Endothelial cell of umbilical vein (primary cell): ENCODE results near the gene SEZ6L2. TPM values are rescaled to one million over a fixed set of nuclear protein-coding genes. Genes with fewer than 3 reads are reported as not detected.

Experiments used
- BruUV-seq: library from RNA; stranded (reverse); fragments of 400-500 nt; replicated peaks from 2 replicates; lab custom pipeline; 2021; lab: Mats Ljungman, UMichigan
- CTCF ChIA-PET: fragments of 300-600, 350-600 bp; sonication (Branson Sonifier 250); formaldehyde crosslinking; loops from one replicate; lab custom pipeline; 2021; ENCODE audit warnings: antibody characterized with exemption, inconsistent platforms; lab: Charles Lee
- POLR2A ChIA-PET: fragments of 300-600, 350-600 bp; sonication (Branson Sonifier 250); formaldehyde crosslinking; loops from one replicate; lab custom pipeline; 2021; ENCODE audit warnings: antibody characterized with exemption, inconsistent platforms; lab: Charles Lee
- DNase-seq: peaks from one replicate; pipeline ENCODE4 v3.0.0-alpha.2; 2011; ENCODE audit warnings: low read depth, low spot score
- FAIRE-seq: peaks from 2 replicates; lab custom pipeline; 2011; peaks lifted over from hg19 to GRCh38; lab: Jason Lieb, UNC
- H2AFZ ChIP-seq: 2 replicates; pipeline ENCODE4 v1.6.0; 2012; ENCODE audit warnings: low read depth, low read length, control low read depth, inconsistent platforms
- H3K27ac ChIP-seq: 2 replicates; pipeline ENCODE4 v1.5.1; 2011; ENCODE audit warnings: low read depth, mild to moderate bottlenecking, control low read depth, low read length, moderate library complexity; ENCODE audit not compliant: insufficient read depth
- H3K27me3 ChIP-seq, 2 experiments: 2 replicates each; pipeline versions ENCODE4 v1.6.0 to v1.6.1; 2011; ENCODE audit warnings: low read length in 2 of 2, mixed read lengths in 1 of 2; ENCODE audit not compliant: control insufficient read depth in 2 of 2, insufficient read depth in 2 of 2
- H3K36me3 ChIP-seq, 2 experiments: 2 replicates in 1 of 2; 3 replicates in 1 of 2; pipeline ENCODE4 v1.5.1; 2011; ENCODE audit warnings: low read length in 2 of 2, mild to moderate bottlenecking in 1 of 2, moderate library complexity in 1 of 2; ENCODE audit not compliant: control insufficient read depth in 2 of 2, insufficient read depth in 2 of 2; ENCODE audit errors: extremely low read depth in 1 of 2
- H3K4me1 ChIP-seq: 3 replicates; pipeline ENCODE4 v1.5.1; 2011; ENCODE audit warnings: mild to moderate bottlenecking, low read length; ENCODE audit not compliant: control insufficient read depth, insufficient read depth; ENCODE audit errors: extremely low read depth
- H3K4me2 ChIP-seq: 2 replicates; pipeline ENCODE4 v1.6.1; 2011; ENCODE audit warnings: low read length, control low read depth, mixed read lengths; ENCODE audit not compliant: insufficient read depth
- H3K4me3 ChIP-seq, 3 experiments: fragments of 200-600 bp in 1 of 3; sonication (generic), shearing (Covaris generic) in 1 of 3; replicated peaks in 1 of 3; 2 replicates each; pipeline ENCODE4 v1.5.1; 2011 to 2016; ENCODE audit warnings: control low read depth in 3 of 3, low read length in 3 of 3, mild to moderate bottlenecking in 2 of 3, inconsistent platforms in 1 of 3, low read depth in 1 of 3, moderate library complexity in 1 of 3; ENCODE audit not compliant: insufficient read depth in 1 of 3
- H3K79me2 ChIP-seq: 2 replicates; pipeline ENCODE4 v1.6.0; 2012; ENCODE audit warnings: low read length, inconsistent platforms; ENCODE audit not compliant: control insufficient read depth, insufficient read depth
- H3K9ac ChIP-seq: replicated peaks from 2 replicates; pipeline ENCODE3; 2011; ENCODE audit warnings: low read length, control low read depth; ENCODE audit not compliant: insufficient read depth; ENCODE audit errors: extremely low read depth
- H3K9me1 ChIP-seq: replicated peaks from 3 replicates; pipeline ENCODE4 v1.6.0; 2011; ENCODE audit warnings: mild to moderate bottlenecking, low read length; ENCODE audit not compliant: control insufficient read depth, insufficient read depth; ENCODE audit errors: extremely low read depth
- H3K9me3 ChIP-seq: replicated peaks from 2 replicates; pipeline ENCODE4 v1.5.1; 2012; ENCODE audit warnings: low read length, inconsistent platforms; ENCODE audit not compliant: control insufficient read depth, insufficient read depth
- H4K20me1 ChIP-seq: replicated peaks from 2 replicates; pipeline ENCODE3; 2011; ENCODE audit warnings: mild to moderate bottlenecking, low read length; ENCODE audit not compliant: control insufficient read depth, insufficient read depth; ENCODE audit errors: extremely low read depth
- FOS ChIP-seq: IDR thresholded peaks from 2 replicates; pipeline ENCODE4 v1.6.1; 2011; ENCODE audit warnings: mild to moderate bottlenecking, low read length, moderate library complexity, borderline replicate concordance; ENCODE audit not compliant: insufficient read depth
- POLR2A ChIP-seq: IDR thresholded peaks from 2 replicates; pipeline ENCODE4 v1.6.1; 2012; ENCODE audit warnings: low read depth, mild to moderate bottlenecking, control low read depth, low read length
- POLR2AphosphoS5 ChIP-seq: IDR thresholded peaks from 2 replicates; pipeline ENCODE4 v1.6.1; 2012; ENCODE audit warnings: low read depth, mild to moderate bottlenecking, control low read depth, low read length, moderate library complexity; ENCODE audit not compliant: insufficient read depth
- dilution Hi-C: fragments of 300-500 bp; cut with MboI; formaldehyde crosslinking; loops from one replicate; pipeline ENCODE4 v1.15.0; 2019; ENCODE audit warnings: low sequenced_read_pairs; ENCODE audit not compliant: extremely low pct_ligation_motif_present
- intact Hi-C: fragments of 100-400 bp; cut with micrococcal nuclease; formaldehyde crosslinking; loops from one replicate; pipeline ENCODE4 v1.10.0; 2022
- polyA plus RNA-seq, 4 experiments: library from polyadenylated mRNA; depleted of rRNA in 3 of 4; stranded (reverse) in 3 of 4; unstranded in 1 of 4; fragments of >200 nt; gene quantifications; 2 replicates each; pipeline versions ENCODE4 v1.2.1 to v1.2.3, GENCODE V29; 2011 to 2012; ENCODE audit warnings: missing spikeins in 1 of 4
- total RNA-seq: library from RNA; stranded (reverse); gene quantifications from 2 replicates; pipeline ENCODE4 v1.2.3, GENCODE V29; 2021

Gene SEZ6L2
- total and polyA plus RNA-seq, 2 donors (not counting 3 experiments of a cell fraction or from before 2014, with no cell fraction given): 2.4 to 4.5 TPM

DNA sequence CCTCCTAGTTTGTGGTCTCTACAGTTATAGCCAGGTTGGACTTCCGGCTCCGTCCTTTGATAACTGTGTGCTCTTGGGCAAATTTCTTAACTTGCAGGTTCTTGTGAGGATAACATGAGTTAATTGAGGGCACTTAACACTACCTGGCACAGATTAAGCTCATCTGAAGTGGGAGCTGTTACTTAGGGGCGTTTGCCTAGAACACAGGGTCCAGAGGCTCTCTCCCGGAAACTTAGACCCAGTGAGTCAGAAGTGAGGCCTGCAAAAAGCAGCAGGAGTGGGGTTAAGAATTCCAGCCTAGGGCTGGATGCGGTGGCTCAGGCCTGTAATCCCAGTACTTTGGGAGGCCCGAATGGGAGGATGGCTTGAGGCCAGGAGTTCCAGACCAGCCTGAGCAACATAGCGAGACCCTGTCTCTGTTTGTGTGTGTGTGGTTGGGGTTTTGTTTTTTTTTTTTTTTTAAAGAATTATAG lies 77.7 kb downstream of the SEZ6L2 start:
- ChIA-PET CTCF (interaction anchor here (1.0 to 8.2 kb wide), 6 partner anchors 14 to 154 kb away, joined by 3 to 140 read pairs (median 4); no protein-coding TSS in a partner anchor), POLR2A (interaction anchor here (0.7 kb wide), 1 partner anchor 87 kb away, joined by 7 read pairs; no protein-coding TSS in a partner anchor)
- H3K4me3 ChIP-seq: peak overlapping the region in 2 of 3 experiments; percentile 29 to 91
- H3K36me3 ChIP-seq: peaks cover 0 to 5% of the 10 kb centered on the region in 2 experiments
- dilution Hi-C loops (no loop called here), intact Hi-C loops (loop anchor here (2.0 to 10.0 kb wide), 5 partner anchors 27 to 151 kb away; partner anchors contain the start of genes ASPHD1, CDIPT, KCTD13 and TAOK2)
- H3K27me3 ChIP-seq: no peaks in the 10 kb centered on the region
- peak overlapping the region; percentile 89 for H3K4me2 ChIP-seq
- TSS peak; percentile 42 for BruUV-seq
- H3K27ac ChIP-seq: peak overlapping the region; percentile 67
- TF ChIP-seq POLR2A (no peak), FOS (peak; percentile 73), POLR2AphosphoS5 (peak; percentile 43)
- peak overlapping the region; percentile 63 for H3K9ac ChIP-seq
- H4K20me1 ChIP-seq: no peaks in the 10 kb centered on the region
- H3K79me2 ChIP-seq: peaks cover 40% of the 10 kb centered on the region
- FAIRE-seq (peak; percentile 76), DNase-seq (peak; percentile 55)
- H3K9me1 ChIP-seq: no peaks in the 10 kb centered on the region
- peaks cover 56% of the 10 kb centered on the region for H3K4me1 ChIP-seq
- H3K9me3 ChIP-seq: no peaks in the 10 kb centered on the region
- no peak overlapping the region for H2AFZ ChIP-seq

Other genes with a start within 250 kb of the SEZ6L2 start
- gene SPN, start 236.3 kb downstream of the SEZ6L2 start, total RNA-seq: not detected in 2 replicates
- gene SPN, start 236.3 kb downstream of the SEZ6L2 start, polyA plus RNA-seq: not detected in 2 replicates
- 0.28 and 0.44 TPM in 2 replicates for gene QPRT, start 220.4 kb downstream of the SEZ6L2 start, total RNA-seq
- 0.40 and 0.41 TPM in 2 replicates for gene QPRT, start 220.4 kb downstream of the SEZ6L2 start, polyA plus RNA-seq
- gene C16orf54, start 153.6 kb downstream of the SEZ6L2 start, total RNA-seq: not detected in 2 replicates
- not detected in 2 replicates for gene C16orf54, start 153.6 kb downstream of the SEZ6L2 start, polyA plus RNA-seq
- gene ZG16, start 121.3 kb downstream of the SEZ6L2 start, total RNA-seq: not detected in 2 replicates
- gene ZG16, start 121.3 kb downstream of the SEZ6L2 start, polyA plus RNA-seq: not detected in 2 replicates
- gene KIF22, start 108.8 kb downstream of the SEZ6L2 start, total RNA-seq: 82.3 and 90.0 TPM in 2 replicates
- 67.3 and 67.9 TPM in 2 replicates for gene KIF22, start 108.8 kb downstream of the SEZ6L2 start, polyA plus RNA-seq
- gene MAZ, start 93.0 kb downstream of the SEZ6L2 start, total RNA-seq: 311 TPM in 2 replicates
- 165 and 212 TPM in 2 replicates for gene MAZ, start 93.0 kb downstream of the SEZ6L2 start, polyA plus RNA-seq
- gene PRRT2, start 87.4 kb downstream of the SEZ6L2 start, total RNA-seq: 2.3 and 3.3 TPM in 2 replicates
- 3.3 and 3.4 TPM in 2 replicates for gene PRRT2, start 87.4 kb downstream of the SEZ6L2 start, polyA plus RNA-seq
- gene PAGR1, start 83.4 kb downstream of the SEZ6L2 start, total RNA-seq: 24.2 and 26.3 TPM in 2 replicates
- gene PAGR1, start 83.4 kb downstream of the SEZ6L2 start, polyA plus RNA-seq: 13.0 and 15.9 TPM in 2 replicates
- 116 and 118 TPM in 2 replicates for gene MVP, start 79.1 kb downstream of the SEZ6L2 start, total RNA-seq
- gene MVP, start 79.1 kb downstream of the SEZ6L2 start, polyA plus RNA-seq: 47.0 and 49.8 TPM in 2 replicates
- 67.3 and 68.7 TPM in 2 replicates for gene CDIPT, start 36.3 kb downstream of the SEZ6L2 start, total RNA-seq
- 161 and 179 TPM in 2 replicates for gene CDIPT, start 36.3 kb downstream of the SEZ6L2 start, polyA plus RNA-seq
- gene ASPHD1, start 938 bp upstream of the SEZ6L2 start, total RNA-seq: 0.88 and 1.2 TPM in 2 replicates
- gene ASPHD1, start 938 bp upstream of the SEZ6L2 start, polyA plus RNA-seq: 0.90 and 1.1 TPM in 2 replicates
- 21.0 and 24.2 TPM in 2 replicates for gene KCTD13, start 26.7 kb upstream of the SEZ6L2 start, total RNA-seq
- 22.6 and 25.0 TPM in 2 replicates for gene KCTD13, start 26.7 kb upstream of the SEZ6L2 start, polyA plus RNA-seq
- gene TMEM219, start 62.5 kb upstream of the SEZ6L2 start, total RNA-seq: 99.4 and 110 TPM in 2 replicates
- gene TMEM219, start 62.5 kb upstream of the SEZ6L2 start, polyA plus RNA-seq: 182 and 201 TPM in 2 replicates
- 112 and 114 TPM in 2 replicates for gene TAOK2, start 74.3 kb upstream of the SEZ6L2 start, total RNA-seq
- 52.8 and 57.5 TPM in 2 replicates for gene TAOK2, start 74.3 kb upstream of the SEZ6L2 start, polyA plus RNA-seq
- 8.6 and 8.7 TPM in 2 replicates for gene HIRIP3, start 96.1 kb upstream of the SEZ6L2 start, total RNA-seq
- 6.7 and 7.2 TPM in 2 replicates for gene HIRIP3, start 96.1 kb upstream of the SEZ6L2 start, polyA plus RNA-seq
- 76.4 and 84.1 TPM in 2 replicates for gene INO80E, start 96.7 kb upstream of the SEZ6L2 start, total RNA-seq
- 41.7 and 42.7 TPM in 2 replicates for gene INO80E, start 96.7 kb upstream of the SEZ6L2 start, polyA plus RNA-seq
- gene DOC2A, start 111.5 kb upstream of the SEZ6L2 start, total RNA-seq: 0.58 and 0.60 TPM in 2 replicates
- gene DOC2A, start 111.5 kb upstream of the SEZ6L2 start, polyA plus RNA-seq: 0.63 and 1.1 TPM in 2 replicates
- not detected in 2 replicates for gene C16orf92, start 123.6 kb upstream of the SEZ6L2 start, total RNA-seq
- gene C16orf92, start 123.6 kb upstream of the SEZ6L2 start, polyA plus RNA-seq: not detected in 2 replicates
- gene TLCD3B, start 131.7 kb upstream of the SEZ6L2 start, total RNA-seq: 0.86 and 0.99 TPM in 2 replicates
- gene TLCD3B, start 131.7 kb upstream of the SEZ6L2 start, polyA plus RNA-seq: 0.37 and 0.59 TPM in 2 replicates
- 1,029 and 1,114 TPM in 2 replicates for gene ALDOA, start 166.2 kb upstream of the SEZ6L2 start, total RNA-seq
- 871 and 972 TPM in 2 replicates for gene ALDOA, start 166.2 kb upstream of the SEZ6L2 start, polyA plus RNA-seq
- gene PPP4C, start 176.4 kb upstream of the SEZ6L2 start, total RNA-seq: 159 and 167 TPM in 2 replicates
- 327 and 378 TPM in 2 replicates for gene PPP4C, start 176.4 kb upstream of the SEZ6L2 start, polyA plus RNA-seq
- 0.42 and 0.60 TPM in 2 replicates for gene TBX6, start 192.4 kb upstream of the SEZ6L2 start, total RNA-seq
- gene TBX6, start 192.4 kb upstream of the SEZ6L2 start, polyA plus RNA-seq: 0.30 and 0.40 TPM in 2 replicates
- 46.1 and 47.6 TPM in 2 replicates for gene YPEL3, start 196.7 kb upstream of the SEZ6L2 start, total RNA-seq
- 78.0 and 89.7 TPM in 2 replicates for gene YPEL3, start 196.7 kb upstream of the SEZ6L2 start, polyA plus RNA-seq
- gene GDPD3, start 214.0 kb upstream of the SEZ6L2 start, total RNA-seq: 17.9 and 18.6 TPM in 2 replicates
- 7.8 and 8.0 TPM in 2 replicates for gene GDPD3, start 214.0 kb upstream of the SEZ6L2 start, polyA plus RNA-seq
- gene MAPK3, start 223.7 kb upstream of the SEZ6L2 start, total RNA-seq: 138 and 143 TPM in 2 replicates
- gene MAPK3, start 223.7 kb upstream of the SEZ6L2 start, polyA plus RNA-seq: 294 and 337 TPM in 2 replicates